Measurements from ENCODE around the gene ELOVL1.
"Not testable (repeated sequence)": the region's sequence is repeated elsewhere in the genome, so short reads cannot be mapped to it uniquely, and the experiment has no call there.

Gene ELOVL1

DNA sequence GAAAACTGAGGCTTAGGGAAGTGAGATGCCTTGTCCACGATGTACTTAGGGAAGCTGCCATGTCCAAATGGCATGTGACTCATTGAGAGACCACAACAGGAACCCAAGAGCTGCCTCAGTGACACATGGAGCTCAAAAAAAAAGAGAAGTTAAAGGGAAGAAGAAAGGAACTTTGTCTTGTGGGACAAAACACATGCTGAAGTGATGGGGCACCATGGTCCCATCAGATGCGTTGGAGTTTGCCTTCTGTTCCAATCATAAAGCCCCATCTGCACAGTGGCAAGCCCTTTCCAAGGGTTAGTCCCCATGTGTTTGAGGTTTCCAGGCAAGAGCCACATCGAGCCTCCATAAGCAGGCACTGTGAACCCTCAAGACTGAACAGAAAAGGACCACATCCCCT lies 13.8 kb upstream of the ELOVL1 start:
- DNase-seq (ENCODE audit: low read depth): no peak

DNA sequence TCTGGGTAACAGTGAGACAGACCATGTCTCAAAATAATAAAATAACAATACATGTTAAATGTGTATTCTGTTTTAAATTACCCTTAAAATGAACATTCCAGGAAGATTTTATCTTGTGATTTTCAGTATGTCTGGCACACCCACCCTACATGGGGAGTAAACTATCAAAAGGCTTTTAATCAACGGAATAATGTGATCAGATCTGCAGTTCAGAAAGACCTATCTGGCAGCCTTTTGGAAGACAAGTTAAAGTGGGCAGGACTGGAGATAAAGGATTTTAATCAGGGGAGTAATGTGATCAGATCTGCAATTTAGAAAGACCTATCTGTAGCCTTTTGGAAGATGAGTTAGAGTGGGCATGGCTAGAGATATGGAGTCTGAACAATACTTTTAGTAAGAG lies 11.7 kb upstream of the ELOVL1 start:
- no peak for DNase-seq (ENCODE audit: low read depth)

- no peak for DNase-seq (ENCODE audit: low read depth)
Measured at GRCh38 chr1:43377831-43378230, 10.0 kb upstream of the ELOVL1 start.

GRCh38 chr1:43376723-43377235 lies 9.0 kb upstream of the ELOVL1 start:
- no peak for DNase-seq (ENCODE audit: low read depth)

- no peak for DNase-seq (ENCODE audit: low read depth)
Measured at GRCh38 chr1:43373066-43373940, 5.5 kb upstream of the ELOVL1 start.

DNA sequence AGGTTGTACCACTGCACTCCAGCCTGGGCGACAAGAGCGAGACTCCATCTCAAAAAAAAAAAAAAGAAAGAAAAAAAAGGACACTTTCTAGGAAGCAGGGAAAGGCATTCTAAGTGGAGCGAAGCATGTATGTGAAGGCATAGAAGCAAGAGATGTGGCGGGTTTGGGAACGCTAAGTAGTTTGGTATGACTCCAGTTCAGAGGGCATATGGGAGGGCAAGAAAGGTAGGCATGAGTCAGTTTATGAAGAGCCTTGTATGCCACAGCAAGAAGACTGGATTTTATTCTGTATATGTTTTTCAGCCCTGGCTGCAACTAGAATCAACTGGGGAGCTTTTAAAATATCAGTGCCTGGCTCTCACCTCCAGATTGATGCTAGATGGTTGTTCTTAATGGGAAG lies 4.4 kb upstream of the ELOVL1 start:
- no peak for DNase-seq (ENCODE audit: low read depth)

DNA sequence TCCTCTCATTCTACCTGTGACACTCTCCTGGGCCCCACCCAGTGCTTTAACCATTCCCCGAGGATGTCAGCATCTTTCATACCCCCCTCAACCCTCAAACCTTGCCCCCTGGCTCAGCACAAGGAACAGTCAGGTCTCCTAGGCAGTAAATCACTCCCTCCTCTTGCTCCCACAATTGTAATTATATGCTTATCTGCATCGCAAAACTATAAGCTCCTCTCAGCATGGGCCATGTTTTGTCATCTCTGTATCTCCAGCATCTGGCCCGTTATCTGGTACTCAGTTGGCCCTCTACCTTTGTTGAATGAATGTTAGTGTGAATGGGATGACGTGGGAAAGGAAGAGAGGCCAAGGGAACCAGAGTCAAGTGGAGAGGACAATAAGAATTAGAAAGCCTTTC lies 2.8 kb upstream of the ELOVL1 start:
- no peak for DNase-seq (ENCODE audit: low read depth)

DNA sequence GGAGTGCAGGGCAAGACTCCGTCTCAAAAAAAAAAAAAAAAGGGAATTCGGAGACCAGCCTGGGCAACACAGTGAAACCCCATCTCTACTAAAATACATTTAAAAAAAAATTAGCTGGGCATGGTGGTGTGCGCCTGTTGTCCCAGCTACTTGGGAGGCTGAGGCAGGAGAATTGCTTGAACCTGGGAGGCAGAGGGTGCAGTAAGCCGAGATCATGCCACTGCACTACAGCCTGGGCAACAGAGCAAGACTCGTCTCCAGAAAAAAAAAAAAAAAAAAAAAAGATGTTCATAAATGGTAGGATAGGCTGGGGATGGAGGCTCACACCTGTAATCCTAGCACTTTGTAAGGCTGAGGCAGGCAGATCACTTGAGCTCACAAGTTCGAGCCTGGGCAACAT lies 2.0 kb upstream of the ELOVL1 start:
- not testable (repeated sequence) for DNase-seq (ENCODE audit: low read depth)

DNA sequence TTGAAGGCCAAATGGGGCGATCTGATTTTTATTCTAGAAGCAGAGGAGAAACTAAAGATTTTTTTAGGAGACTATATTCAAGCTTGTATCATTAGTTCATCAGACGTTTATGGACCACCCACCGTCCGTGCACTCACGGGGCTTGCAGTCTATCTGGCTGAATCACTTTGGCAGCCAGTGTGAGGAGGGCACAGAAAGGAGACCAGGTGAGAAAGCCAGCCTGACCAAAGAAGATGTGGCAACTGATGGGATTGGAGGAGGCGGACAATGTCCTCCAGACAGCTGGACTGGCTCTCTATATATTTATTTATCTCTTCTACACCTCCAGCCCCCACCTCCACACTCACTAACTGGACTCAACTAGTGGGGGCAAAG lies 822 bp upstream of the ELOVL1 start:
- no peak for DNase-seq (ENCODE audit: low read depth)

DNA sequence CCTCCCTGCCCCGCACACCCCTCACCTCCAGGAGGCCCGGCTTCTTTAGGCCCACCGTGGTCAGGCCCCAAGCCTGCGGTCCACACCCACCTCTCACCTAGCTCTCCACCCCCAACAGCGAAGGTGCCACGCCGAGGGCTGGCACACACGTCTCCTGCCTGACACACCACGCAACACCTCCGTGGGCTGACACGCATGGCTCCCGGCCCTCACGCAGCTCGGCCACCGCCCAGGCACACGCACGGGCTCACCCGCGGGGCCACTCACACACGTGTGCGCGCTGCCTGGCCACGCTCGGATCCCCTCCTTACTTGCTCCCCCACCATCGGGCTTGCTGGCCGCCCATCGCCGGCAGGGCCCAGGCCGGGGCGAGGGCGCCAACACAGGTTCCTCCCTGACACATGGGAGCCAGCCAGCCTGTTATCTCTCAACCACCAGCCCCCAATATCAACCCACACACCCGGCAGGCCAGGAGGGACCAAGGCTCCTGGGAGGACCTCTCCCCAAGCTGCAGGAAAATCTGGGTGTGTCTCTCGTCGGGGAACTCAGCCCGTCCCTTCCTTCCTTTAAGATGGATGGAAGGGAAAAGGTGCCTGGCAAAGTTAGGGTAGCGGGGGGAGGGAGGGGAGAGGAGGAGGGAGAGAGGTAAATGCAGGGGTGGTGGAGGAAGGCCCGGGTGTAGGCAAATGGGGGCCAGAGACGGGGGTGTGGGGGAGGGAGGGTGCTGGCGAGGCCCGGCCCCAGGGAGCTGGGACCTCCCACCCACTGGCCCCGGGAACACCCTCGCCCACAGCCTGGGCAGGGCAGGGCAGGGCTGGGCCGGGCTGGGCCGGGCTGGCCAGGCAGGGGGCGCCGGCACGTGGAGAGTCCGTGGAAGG lies 546 bp downstream of the ELOVL1 start:
- no peak for DNase-seq (ENCODE audit: low read depth)

DNA sequence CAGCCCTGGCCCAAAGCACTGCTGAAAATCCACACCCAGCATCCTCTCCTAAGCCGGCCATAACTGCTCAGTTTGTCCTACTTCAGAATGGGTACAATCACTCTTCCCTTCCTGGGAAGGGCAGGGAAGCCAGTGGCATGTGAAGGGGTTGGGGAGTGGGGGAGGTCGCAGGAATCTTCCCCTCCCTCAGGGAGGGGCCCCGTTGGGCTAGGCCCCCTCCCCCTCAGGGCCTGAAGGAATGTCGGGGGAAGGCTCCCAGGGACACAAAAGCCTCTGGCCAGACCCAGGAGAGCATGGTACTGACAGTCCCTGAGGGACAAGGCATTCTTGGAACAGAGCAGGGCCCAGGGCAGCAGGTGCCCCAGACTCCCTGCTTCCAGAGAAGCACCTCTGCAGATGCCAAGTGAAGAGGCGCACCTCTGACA lies 1.2 kb downstream of the ELOVL1 start:
- DNase-seq (ENCODE audit: low read depth): no peak

- no peak for DNase-seq (ENCODE audit: low read depth)
Measured at GRCh38 chr1:43366179-43366578, 1.6 kb downstream of the ELOVL1 start.

GRCh38 chr1:43365678-43366077 lies 2.1 kb downstream of the ELOVL1 start:
- DNase-seq (ENCODE audit: low read depth): no peak

DNA sequence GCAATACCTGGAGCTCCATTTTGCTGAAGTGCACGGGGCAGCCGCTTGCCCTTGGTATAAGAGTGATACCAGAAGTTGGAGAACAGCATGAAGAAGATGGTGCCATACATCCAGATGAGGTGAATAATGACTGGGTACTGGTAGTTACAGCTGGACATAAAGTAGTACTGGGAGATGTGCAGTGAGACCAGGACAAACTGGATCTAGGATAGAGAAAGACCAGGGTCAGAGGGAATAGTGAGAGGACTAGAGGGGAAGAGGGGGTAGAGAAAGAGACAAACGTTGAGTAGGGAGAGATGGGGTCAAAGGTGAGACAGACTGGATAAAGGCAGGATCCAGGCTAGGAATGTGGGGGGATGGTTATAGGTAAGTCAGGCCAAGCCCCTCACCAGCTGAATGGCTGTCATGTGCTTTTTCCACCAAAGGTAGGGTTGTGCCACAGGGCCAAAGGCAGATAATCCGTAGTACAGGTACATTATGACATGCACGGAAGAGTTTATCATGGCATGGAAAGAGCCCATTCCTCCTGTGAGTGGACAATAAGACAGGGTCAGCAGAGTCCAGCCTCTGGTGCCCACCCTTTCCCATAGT lies 3.8 kb downstream of the ELOVL1 start:
- DNase-seq (ENCODE audit: low read depth): no peak

DNA sequence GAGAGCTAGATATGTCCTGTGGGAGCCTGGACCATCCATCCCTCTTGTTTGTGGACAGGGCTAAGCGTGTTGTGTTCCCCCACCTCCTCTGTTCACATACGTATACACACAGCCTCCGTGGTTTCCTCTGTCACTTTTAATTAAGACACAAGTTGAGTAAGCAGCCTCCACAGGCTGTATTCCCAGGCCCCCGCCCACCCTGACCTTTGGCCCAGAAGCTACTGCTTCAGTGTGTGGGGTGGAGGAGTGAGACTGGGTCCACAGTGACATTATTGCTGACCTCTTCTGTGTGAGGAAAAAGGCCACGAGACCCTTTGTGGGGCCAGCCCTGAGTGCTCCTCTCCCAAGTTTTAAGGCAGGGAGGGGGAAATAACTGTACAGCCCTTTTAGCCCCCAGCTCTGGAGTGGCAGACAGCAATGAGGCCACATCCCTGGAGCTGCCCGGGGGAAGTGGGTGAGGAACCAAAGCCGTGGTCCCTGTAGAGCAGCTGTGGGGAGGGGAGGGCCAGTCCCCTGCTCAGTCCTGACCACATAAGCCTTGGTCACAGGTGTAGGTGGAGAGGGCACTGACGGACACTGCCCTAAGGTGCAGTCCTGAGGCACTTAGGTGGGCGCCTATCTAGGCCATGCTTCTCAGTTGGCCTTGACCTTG lies 4.4 kb downstream of the ELOVL1 start:
- no peak for DNase-seq (ENCODE audit: low read depth)

DNA sequence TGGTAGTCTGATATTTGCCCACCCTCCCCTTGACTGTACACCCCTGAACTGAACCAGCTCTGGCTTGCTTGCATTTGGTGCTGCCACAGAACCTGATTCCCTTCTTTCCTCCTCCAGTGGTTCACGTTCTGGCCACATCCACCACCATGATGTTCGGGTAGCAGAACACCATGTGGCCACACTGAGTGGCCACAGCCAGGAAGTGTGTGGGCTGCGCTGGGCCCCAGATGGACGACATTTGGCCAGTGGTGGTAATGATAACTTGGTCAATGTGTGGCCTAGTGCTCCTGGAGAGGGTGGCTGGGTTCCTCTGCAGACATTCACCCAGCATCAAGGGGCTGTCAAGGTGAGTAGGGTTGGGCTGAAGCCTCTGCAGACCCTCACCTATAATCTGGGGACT lies 7.2 kb downstream of the ELOVL1 start:
- no peak for DNase-seq (ENCODE audit: low read depth)

- no peak for DNase-seq (ENCODE audit: low read depth)
Measured at GRCh38 chr1:43359696-43360095, 8.1 kb downstream of the ELOVL1 start.

- peak; percentile 97 for DNase-seq (ENCODE audit: low read depth)
Measured at GRCh38 chr1:43358746-43359693, 8.8 kb downstream of the ELOVL1 start, which contains the start of gene CDC20. CDC20 (plus strand) TSS chr1:43358981; CDS start chr1:43359216, 235 bp downstream.

- no peak for DNase-seq (ENCODE audit: low read depth)
Measured at GRCh38 chr1:43358121-43358745, 9.6 kb downstream of the ELOVL1 start.

DNA sequence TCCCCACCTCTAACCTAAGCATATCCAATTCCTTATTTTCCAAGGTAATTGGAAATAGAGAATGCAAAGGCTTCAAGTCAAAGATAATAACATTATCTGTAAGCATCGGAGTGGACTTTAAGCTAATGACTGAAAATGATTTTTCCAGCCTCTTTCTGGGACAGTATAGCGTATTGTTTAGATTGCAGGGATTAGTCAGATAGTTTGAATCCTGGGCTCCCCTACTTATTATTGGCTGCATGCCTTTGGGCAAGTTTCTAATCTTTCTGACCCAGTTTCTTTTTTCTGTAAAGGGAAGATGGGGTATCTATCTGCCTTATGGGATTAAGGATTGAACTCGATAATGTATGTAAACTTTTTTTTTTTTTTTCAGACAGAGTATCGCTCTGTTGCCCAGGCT lies 10.6 kb downstream of the ELOVL1 start:
- no peak for DNase-seq (ENCODE audit: low read depth)
